K562 (cell line): Measurements from ENCODE around the gene ZNF407. TPM values are rescaled to one million over a fixed set of nuclear protein-coding genes. Genes with fewer than 3 reads are reported as not detected.

Experiments
- GTF2E2 ChIP-seq: fragments of 200-800 bp; sonication (Bioruptor generic); IDR thresholded peaks from 2 replicates; pipeline ENCODE4 v1.6.1; 2016; ENCODE audit warnings: missing genetic modification characterization, missing compliant biosample characterization
- SREBF2 ChIP-seq: sonication (generic); formaldehyde crosslinking; IDR thresholded peaks from 2 replicates; pipeline ENCODE4 v1.4.0; 2020; ENCODE audit warnings: mild to moderate bottlenecking, missing genetic modification reagents
- XRCC4 ChIP-seq: IDR thresholded peaks from one replicate; pipeline ENCODE4 v1.6.1; 2011; ENCODE audit not compliant: insufficient read depth, insufficient read length; ENCODE audit errors: extremely low read depth
- polyA plus RNA-seq, 8 experiments: library from polyadenylated mRNA; depleted of rRNA in 4 of 8; stranded (reverse) in 5 of 8; unstranded in 3 of 8; fragments of >200 nt; fragmentation: Nextera tagmentation in 2 of 8; fragmentation: Illumina TruSeq in 1 of 8; extraction: Ambion mirVana in 2 of 8; extraction: Trizol in 1 of 8; gene quantifications; 2 replicates each; pipeline versions ENCODE4 v1.2.1 to v1.2.3, GENCODE V29; 2011 to 2014; ENCODE audit warnings: inconsistent platforms in 1 of 8, missing spikeins in 1 of 8
- total RNA-seq, 7 experiments: library from RNA; depleted of rRNA in 6 of 7; stranded (reverse); fragments of >200 nt in 6 of 7; fragmentation: Illumina TruSeq in 2 of 7; extraction: Trizol in 2 of 7; gene quantifications; 2 replicates each; pipeline versions ENCODE4 v1.2.1 to v1.2.3, GENCODE V29; 2011 to 2021; ENCODE audit warnings: low replicate concordance in 1 of 7
- TF ChIP-seq, protein P1 (sequence below): sonication (generic); formaldehyde crosslinking; IDR thresholded peaks from 2 replicates; pipeline ENCODE4 v1.8.1; 2023; ENCODE audit warnings: missing genetic modification reagents, mild to moderate bottlenecking, borderline replicate concordance
- TF ChIP-seq, protein P2 (sequence below): fragments of 250-450 bp; sonication (Bioruptor Pico); IDR thresholded peaks from 2 replicates; pipeline ENCODE4 v1.4.0; 2020

The ZNF407 gene
- total and polyA plus RNA-seq, 9 of the 15 experiments (the other 6 are each of a cell fraction or from before 2014, with no cell fraction given) = 0.21 to 5.4 (median 2.3) TPM

- TF ChIP-seq, protein P1, sequence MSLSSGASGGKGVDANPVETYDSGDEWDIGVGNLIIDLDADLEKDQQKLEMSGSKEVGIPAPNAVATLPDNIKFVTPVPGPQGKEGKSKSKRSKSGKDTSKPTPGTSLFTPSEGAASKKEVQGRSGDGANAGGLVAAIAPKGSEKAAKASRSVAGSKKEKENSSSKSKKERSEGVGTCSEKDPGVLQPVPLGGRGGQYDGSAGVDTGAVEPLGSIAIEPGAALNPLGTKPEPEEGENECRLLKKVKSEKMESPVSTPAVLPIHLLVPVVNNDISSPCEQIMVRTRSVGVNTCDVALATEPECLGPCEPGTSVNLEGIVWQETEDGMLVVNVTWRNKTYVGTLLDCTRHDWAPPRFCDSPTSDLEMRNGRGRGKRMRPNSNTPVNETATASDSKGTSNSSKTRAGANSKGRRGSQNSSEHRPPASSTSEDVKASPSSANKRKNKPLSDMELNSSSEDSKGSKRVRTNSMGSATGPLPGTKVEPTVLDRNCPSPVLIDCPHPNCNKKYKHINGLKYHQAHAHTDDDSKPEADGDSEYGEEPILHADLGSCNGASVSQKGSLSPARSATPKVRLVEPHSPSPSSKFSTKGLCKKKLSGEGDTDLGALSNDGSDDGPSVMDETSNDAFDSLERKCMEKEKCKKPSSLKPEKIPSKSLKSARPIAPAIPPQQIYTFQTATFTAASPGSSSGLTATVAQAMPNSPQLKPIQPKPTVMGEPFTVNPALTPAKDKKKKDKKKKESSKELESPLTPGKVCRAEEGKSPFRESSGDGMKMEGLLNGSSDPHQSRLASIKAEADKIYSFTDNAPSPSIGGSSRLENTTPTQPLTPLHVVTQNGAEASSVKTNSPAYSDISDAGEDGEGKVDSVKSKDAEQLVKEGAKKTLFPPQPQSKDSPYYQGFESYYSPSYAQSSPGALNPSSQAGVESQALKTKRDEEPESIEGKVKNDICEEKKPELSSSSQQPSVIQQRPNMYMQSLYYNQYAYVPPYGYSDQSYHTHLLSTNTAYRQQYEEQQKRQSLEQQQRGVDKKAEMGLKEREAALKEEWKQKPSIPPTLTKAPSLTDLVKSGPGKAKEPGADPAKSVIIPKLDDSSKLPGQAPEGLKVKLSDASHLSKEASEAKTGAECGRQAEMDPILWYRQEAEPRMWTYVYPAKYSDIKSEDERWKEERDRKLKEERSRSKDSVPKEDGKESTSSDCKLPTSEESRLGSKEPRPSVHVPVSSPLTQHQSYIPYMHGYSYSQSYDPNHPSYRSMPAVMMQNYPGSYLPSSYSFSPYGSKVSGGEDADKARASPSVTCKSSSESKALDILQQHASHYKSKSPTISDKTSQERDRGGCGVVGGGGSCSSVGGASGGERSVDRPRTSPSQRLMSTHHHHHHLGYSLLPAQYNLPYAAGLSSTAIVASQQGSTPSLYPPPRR (CRISPR knock-in tag) = no peak
- TF ChIP-seq SREBF2 (CRISPR knock-in tag) (no peak), GTF2E2 (tag) (no peak), XRCC4 (no peak)
- TF ChIP-seq, protein P2, sequence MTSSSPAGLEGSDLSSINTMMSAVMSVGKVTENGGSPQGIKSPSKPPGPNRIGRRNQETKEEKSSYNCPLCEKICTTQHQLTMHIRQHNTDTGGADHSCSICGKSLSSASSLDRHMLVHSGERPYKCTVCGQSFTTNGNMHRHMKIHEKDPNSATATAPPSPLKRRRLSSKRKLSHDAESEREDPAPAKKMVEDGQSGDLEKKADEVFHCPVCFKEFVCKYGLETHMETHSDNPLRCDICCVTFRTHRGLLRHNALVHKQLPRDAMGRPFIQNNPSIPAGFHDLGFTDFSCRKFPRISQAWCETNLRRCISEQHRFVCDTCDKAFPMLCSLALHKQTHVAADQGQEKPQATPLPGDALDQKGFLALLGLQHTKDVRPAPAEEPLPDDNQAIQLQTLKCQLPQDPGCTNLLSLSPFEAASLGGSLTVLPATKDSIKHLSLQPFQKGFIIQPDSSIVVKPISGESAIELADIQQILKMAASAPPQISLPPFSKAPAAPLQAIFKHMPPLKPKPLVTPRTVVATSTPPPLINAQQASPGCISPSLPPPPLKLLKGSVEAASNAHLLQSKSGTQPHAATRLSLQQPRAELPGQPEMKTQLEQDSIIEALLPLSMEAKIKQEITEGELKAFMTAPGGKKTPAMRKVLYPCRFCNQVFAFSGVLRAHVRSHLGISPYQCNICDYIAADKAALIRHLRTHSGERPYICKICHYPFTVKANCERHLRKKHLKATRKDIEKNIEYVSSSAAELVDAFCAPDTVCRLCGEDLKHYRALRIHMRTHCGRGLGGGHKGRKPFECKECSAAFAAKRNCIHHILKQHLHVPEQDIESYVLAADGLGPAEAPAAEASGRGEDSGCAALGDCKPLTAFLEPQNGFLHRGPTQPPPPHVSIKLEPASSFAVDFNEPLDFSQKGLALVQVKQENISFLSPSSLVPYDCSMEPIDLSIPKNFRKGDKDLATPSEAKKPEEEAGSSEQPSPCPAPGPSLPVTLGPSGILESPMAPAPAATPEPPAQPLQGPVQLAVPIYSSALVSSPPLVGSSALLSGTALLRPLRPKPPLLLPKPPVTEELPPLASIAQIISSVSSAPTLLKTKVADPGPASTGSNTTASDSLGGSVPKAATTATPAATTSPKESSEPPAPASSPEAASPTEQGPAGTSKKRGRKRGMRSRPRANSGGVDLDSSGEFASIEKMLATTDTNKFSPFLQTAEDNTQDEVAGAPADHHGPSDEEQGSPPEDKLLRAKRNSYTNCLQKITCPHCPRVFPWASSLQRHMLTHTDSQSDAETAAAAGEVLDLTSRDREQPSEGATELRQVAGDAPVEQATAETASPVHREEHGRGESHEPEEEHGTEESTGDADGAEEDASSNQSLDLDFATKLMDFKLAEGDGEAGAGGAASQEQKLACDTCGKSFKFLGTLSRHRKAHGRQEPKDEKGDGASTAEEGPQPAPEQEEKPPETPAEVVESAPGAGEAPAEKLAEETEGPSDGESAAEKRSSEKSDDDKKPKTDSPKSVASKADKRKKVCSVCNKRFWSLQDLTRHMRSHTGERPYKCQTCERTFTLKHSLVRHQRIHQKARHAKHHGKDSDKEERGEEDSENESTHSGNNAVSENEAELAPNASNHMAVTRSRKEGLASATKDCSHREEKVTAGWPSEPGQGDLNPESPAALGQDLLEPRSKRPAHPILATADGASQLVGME (CRISPR knock-in tag) = no peak
Observed at GRCh38 chr18:74611765-74612164, 14.1 kb downstream of the ZNF407 start (continued).
